Motor neuron (in vitro differentiated cells): ENCODE measurements around the gene PPP2R2C. TPM values are rescaled to one million over a fixed set of nuclear protein-coding genes. Genes with fewer than 3 reads are reported as not detected.

ENCODE experiments used
- ATAC-seq, 8 experiments: fragments of 200-7000 bp; cut with Tn5 transposase; replicated peaks in 6 of 8; 2 replicates each; pipeline ENCODE4 v1.8.0; 2021; ENCODE audit warnings: mild to moderate bottlenecking in 8 of 8, moderate library complexity in 8 of 8
- H3K27ac ChIP-seq, 2 donors: fragments of 250-450 bp; sonication (Bioruptor Pico); 2 replicates each; pipeline ENCODE4 v1.9.0; 2021; ENCODE audit warnings: antibody characterized with exemption in 2 of 2, mild to moderate bottlenecking in 2 of 2, moderate library complexity in 1 of 2
- H3K4me1 ChIP-seq, 2 donors: fragments of 250-450 bp; sonication (Bioruptor Pico); replicated peaks in 1 of 2; 2 replicates each; pipeline ENCODE4 v1.6.1; 2021; ENCODE audit warnings: antibody characterized with exemption in 2 of 2, mild to moderate bottlenecking in 2 of 2, moderate library complexity in 1 of 2
- H3K4me3 ChIP-seq, 5 donors: fragments of 250-450 bp; sonication (Bioruptor Pico); 2 replicates each; pipeline ENCODE4 v1.9.0; 2021; ENCODE audit warnings: antibody characterized with exemption in 5 of 5, mild to moderate bottlenecking in 5 of 5, moderate library complexity in 4 of 5
- WGBS, 10 experiments: fragments of 450-650 bp; shearing (Covaris generic); methylation state at CpG; one replicate each; pipeline ENCODE4 v1.0.0; 2022; 5-methylcytosine and 5-hydroxymethylcytosine counted together
- in situ Hi-C, 9 experiments: fragments of 400-800 bp; cut with MboI; loops; one replicate each; pipeline ENCODE4 v1.15.0; 2021; ENCODE audit warnings: low sequenced_read_pairs in 9 of 9, low pct_unique_long_range_greater_than_20kb in 2 of 9; ENCODE audit not compliant: unreplicated experiment in 9 of 9
- total RNA-seq, 8 experiments: library from RNA; unstranded; fragments of 300-600 nt; gene quantifications; 2 replicates each; pipeline versions ENCODE4 v1.2.3 to v1.2.4, GENCODE V29; 2022

PPP2R2C gene
- total RNA-seq, 8 experiments from 2014 or later, result 0.24 to 32.4 (median 4.9) TPM

- Histone ChIP-seq H3K4me3 (no peak overlapping the region), H3K27ac (no peak overlapping the region), H3K4me1 (no peaks in the 10 kb centered on the region)
- WGBS, 10 experiments, result 85 to 100% (median 97%) methylated on average over 1 to 16 of the region's 35 CpGs; no CpG with 5 or more reads in 3 of the 10 experiments
- no peak for ATAC-seq
- in situ Hi-C loops, result loop anchor here in 1 of 9 experiments (25.0 kb wide), 1 partner anchor 314 kb away; no protein-coding TSS in a partner anchor
Measured at GRCh38 chr4:6301051-6301731, 171.2 kb downstream of the PPP2R2C start.

GRCh38 chr4:6300359-6300758, 172.1 kb downstream of the PPP2R2C start:
- Histone ChIP-seq H3K4me3 (no peak overlapping the region), H3K4me1 (no peaks in the 10 kb centered on the region), H3K27ac (no peak overlapping the region)
- ATAC-seq, result no peak
- in situ Hi-C loops, result loop anchor here in 1 of 9 experiments (25.0 kb wide), 1 partner anchor 313 kb away; no protein-coding TSS in a partner anchor
- WGBS, 10 experiments, result 100% methylated on average over 1 to 2 of the region's 11 CpGs; no CpG with 5 or more reads in 7 of the 10 experiments

- no peak overlapping the region for H3K27ac ChIP-seq
- no peak overlapping the region for H3K4me3 ChIP-seq
- H3K4me1 ChIP-seq, result no peaks in the 10 kb centered on the region
- WGBS, 10 experiments, result 80% methylated on average over 2 of the region's 12 CpGs; no CpG with 5 or more reads in 9 of the 10 experiments
- ATAC-seq, result no peak
- in situ Hi-C loops, result loop anchor here in 1 of 9 experiments (25.0 kb wide), 1 partner anchor 313 kb away; no protein-coding TSS in a partner anchor
Measured at GRCh38 chr4:6299875-6300274, 172.5 kb downstream of the PPP2R2C start.

- 100% methylated on average over 1 of the region's 6 CpGs; no CpG with 5 or more reads in 9 of the 10 experiments for WGBS, 10 experiments
- Histone ChIP-seq H3K27ac (no peak overlapping the region), H3K4me3 (no peak overlapping the region), H3K4me1 (no peaks in the 10 kb centered on the region)
- in situ Hi-C loops, result no loop called here
- no peak for ATAC-seq
Measured at GRCh38 chr4:6298852-6299251, 173.6 kb downstream of the PPP2R2C start.

GRCh38 chr4:6298035-6298434, 174.4 kb downstream of the PPP2R2C start:
- no peak overlapping the region for H3K27ac ChIP-seq
- H3K4me1 ChIP-seq, result no peaks in the 10 kb centered on the region
- ATAC-seq, result no peak
- 71 to 98% (median 86%) methylated on average over 1 to 8 of the region's 13 CpGs; no CpG with 5 or more reads in 3 of the 10 experiments for WGBS, 10 experiments
- no peak overlapping the region for H3K4me3 ChIP-seq
- in situ Hi-C loops, result no loop called here

GRCh38 chr4:6297266-6297815, 175.1 kb downstream of the PPP2R2C start:
- H3K27ac ChIP-seq, result no peak overlapping the region
- ATAC-seq, result no peak
- WGBS, 10 experiments, result 80 to 100% (median 87%) methylated on average over 1 to 13 of the region's 15 CpGs; no CpG with 5 or more reads in 1 of the 10 experiments
- H3K4me3 ChIP-seq, result no peak overlapping the region
- H3K4me1 ChIP-seq, result no peaks in the 10 kb centered on the region
- in situ Hi-C loops, result no loop called here

- in situ Hi-C loops, result no loop called here
- no peak overlapping the region for H3K4me3 ChIP-seq
- ATAC-seq, result no peak
- H3K4me1 ChIP-seq, result no peaks in the 10 kb centered on the region
- H3K27ac ChIP-seq, result no peak overlapping the region
- 70 to 100% (median 75%) methylated on average over 2 to 5 of the region's 9 CpGs; no CpG with 5 or more reads in 4 of the 10 experiments for WGBS, 10 experiments
Measured at GRCh38 chr4:6296026-6296425, 176.4 kb downstream of the PPP2R2C start.

- Histone ChIP-seq H3K27ac (no peak overlapping the region), H3K4me1 (no peaks in the 10 kb centered on the region), H3K4me3 (no peak overlapping the region)
- no peak for ATAC-seq
- in situ Hi-C loops, result no loop called here
- WGBS, 10 experiments, result 87 to 93% methylated on average over 3 of the region's 14 CpGs; no CpG with 5 or more reads in 8 of the 10 experiments
Measured at GRCh38 chr4:6295495-6295894, 176.9 kb downstream of the PPP2R2C start.

GRCh38 chr4:6294705-6295421, 177.6 kb downstream of the PPP2R2C start:
- no peak overlapping the region for H3K4me3 ChIP-seq
- in situ Hi-C loops, result no loop called here
- WGBS, 10 experiments, result 89 to 100% (median 96%) methylated on average over 1 to 14 of the region's 27 CpGs; no CpG with 5 or more reads in 5 of the 10 experiments
- H3K4me1 ChIP-seq, result no peaks in the 10 kb centered on the region
- ATAC-seq, result no peak
- no peak overlapping the region for H3K27ac ChIP-seq

- in situ Hi-C loops, result no loop called here
- ATAC-seq, result no peak
- no peaks in the 10 kb centered on the region for H3K4me1 ChIP-seq
- no peak overlapping the region for H3K4me3 ChIP-seq
- no peak overlapping the region for H3K27ac ChIP-seq
- 92 to 93% methylated on average over 2 to 3 of the region's 8 CpGs; no CpG with 5 or more reads in 8 of the 10 experiments for WGBS, 10 experiments
Measured at GRCh38 chr4:6293661-6294060, 178.8 kb downstream of the PPP2R2C start.

- Histone ChIP-seq H3K27ac (no peak overlapping the region), H3K4me1 (no peaks in the 10 kb centered on the region), H3K4me3 (no peak overlapping the region)
- in situ Hi-C loops, result no loop called here
- WGBS, 10 experiments, result 53 to 100% (median 81%) methylated on average over 1 to 6 of the region's 8 CpGs; no CpG with 5 or more reads in 5 of the 10 experiments
- no peak for ATAC-seq
Measured at GRCh38 chr4:6293097-6293445, 179.3 kb downstream of the PPP2R2C start.

- in situ Hi-C loops, result no loop called here
- 60 to 100% (median 80%) methylated on average over 1 to 6 of the region's 13 CpGs; no CpG with 5 or more reads in 3 of the 10 experiments for WGBS, 10 experiments
- H3K4me3 ChIP-seq, result no peak overlapping the region
- H3K27ac ChIP-seq, result no peak overlapping the region
- ATAC-seq, result no peak
- H3K4me1 ChIP-seq, result no peaks in the 10 kb centered on the region
Measured at GRCh38 chr4:6292376-6293096, 179.9 kb downstream of the PPP2R2C start.
